ENCODE measurements around the gene SLC13A5.
"Not testable (repeated sequence)": the region's sequence is repeated elsewhere in the genome, so short reads cannot be mapped to it uniquely, and the experiment has no call there.

GRCh38 chr17:6663200-6663599 lies 50.0 kb downstream of the SLC13A5 start:
- TF ChIP-seq ZNF274 (IDR thresholded peaks at IDR 0.05; ENCODE audit: low read length); ZNF274 (tag by site-specific recombination; IDR thresholded peaks at IDR 0.05; ENCODE audit: borderline replicate concordance); ZNF600 (tag by site-specific recombination; IDR thresholded peaks at IDR 0.05); TCF7L2 (IDR thresholded peaks at IDR 0.05; ENCODE audit: borderline replicate concordance, low read depth, low read length); ZBTB21 (tag by site-specific recombination; IDR thresholded peaks at IDR 0.05); ZNF701 (tag by site-specific recombination; IDR thresholded peaks at IDR 0.05): not testable (repeated sequence)
- TF ChIP-seq, protein P1, sequence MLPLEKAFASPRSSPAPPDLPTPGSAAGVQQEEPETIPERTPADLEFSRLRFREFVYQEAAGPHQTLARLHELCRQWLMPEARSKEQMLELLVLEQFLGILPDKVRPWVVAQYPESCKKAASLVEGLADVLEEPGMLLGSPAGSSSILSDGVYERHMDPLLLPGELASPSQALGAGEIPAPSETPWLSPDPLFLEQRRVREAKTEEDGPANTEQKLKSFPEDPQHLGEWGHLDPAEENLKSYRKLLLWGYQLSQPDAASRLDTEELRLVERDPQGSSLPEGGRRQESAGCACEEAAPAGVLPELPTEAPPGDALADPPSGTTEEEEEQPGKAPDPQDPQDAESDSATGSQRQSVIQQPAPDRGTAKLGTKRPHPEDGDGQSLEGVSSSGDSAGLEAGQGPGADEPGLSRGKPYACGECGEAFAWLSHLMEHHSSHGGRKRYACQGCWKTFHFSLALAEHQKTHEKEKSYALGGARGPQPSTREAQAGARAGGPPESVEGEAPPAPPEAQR (tag by site-specific recombination; IDR thresholded peaks at IDR 0.05) = not testable (repeated sequence)
- TF ChIP-seq, protein P2, sequence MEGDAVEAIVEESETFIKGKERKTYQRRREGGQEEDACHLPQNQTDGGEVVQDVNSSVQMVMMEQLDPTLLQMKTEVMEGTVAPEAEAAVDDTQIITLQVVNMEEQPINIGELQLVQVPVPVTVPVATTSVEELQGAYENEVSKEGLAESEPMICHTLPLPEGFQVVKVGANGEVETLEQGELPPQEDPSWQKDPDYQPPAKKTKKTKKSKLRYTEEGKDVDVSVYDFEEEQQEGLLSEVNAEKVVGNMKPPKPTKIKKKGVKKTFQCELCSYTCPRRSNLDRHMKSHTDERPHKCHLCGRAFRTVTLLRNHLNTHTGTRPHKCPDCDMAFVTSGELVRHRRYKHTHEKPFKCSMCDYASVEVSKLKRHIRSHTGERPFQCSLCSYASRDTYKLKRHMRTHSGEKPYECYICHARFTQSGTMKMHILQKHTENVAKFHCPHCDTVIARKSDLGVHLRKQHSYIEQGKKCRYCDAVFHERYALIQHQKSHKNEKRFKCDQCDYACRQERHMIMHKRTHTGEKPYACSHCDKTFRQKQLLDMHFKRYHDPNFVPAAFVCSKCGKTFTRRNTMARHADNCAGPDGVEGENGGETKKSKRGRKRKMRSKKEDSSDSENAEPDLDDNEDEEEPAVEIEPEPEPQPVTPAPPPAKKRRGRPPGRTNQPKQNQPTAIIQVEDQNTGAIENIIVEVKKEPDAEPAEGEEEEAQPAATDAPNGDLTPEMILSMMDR (tag by site-specific recombination; IDR thresholded peaks at IDR 0.05) = not testable (repeated sequence)
- TF ChIP-seq, protein P3, sequence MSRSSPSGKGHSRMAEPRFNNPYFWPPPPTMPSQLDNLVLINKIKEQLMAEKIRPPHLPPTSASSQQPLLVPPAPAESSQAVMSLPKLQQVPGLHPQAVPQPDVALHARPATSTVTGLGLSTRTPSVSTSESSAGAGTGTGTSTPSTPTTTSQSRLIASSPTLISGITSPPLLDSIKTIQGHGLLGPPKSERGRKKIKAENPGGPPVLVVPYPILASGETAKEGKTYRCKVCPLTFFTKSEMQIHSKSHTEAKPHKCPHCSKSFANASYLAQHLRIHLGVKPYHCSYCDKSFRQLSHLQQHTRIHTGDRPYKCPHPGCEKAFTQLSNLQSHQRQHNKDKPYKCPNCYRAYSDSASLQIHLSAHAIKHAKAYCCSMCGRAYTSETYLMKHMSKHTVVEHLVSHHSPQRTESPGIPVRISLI (tag by site-specific recombination; IDR thresholded peaks at IDR 0.05) = not testable (repeated sequence)

All from HEK293 (cell line).